Neural progenitor cell (in vitro differentiated cells): ENCODE data around the gene NDST1. TPM values are rescaled to one million over a fixed set of nuclear protein-coding genes. Genes with fewer than 3 reads are reported as not detected.

Experiments used
- DNase-seq: peaks from one replicate; pipeline ENCODE4 v3.0.0-alpha.2; 2016; ENCODE audit warnings: low spot score
- H2AFZ ChIP-seq: fragments of 200-600 bp; sonication (generic); replicated peaks from 2 replicates; pipeline ENCODE4 v1.6.1; 2016; ENCODE audit warnings: antibody characterized with exemption
- H3F3A ChIP-seq: fragments of 200-600 bp; sonication (generic); 2 replicates; pipeline ENCODE4 v1.6.1; 2016; ENCODE audit warnings: antibody characterized with exemption, low read depth
- H3K27ac ChIP-seq: fragments of 200-600 bp; sonication (generic); 2 replicates; pipeline ENCODE4 v1.5.1; 2016; ENCODE audit warnings: mild to moderate bottlenecking
- H3K27me3 ChIP-seq: fragments of 200-600 bp; sonication (generic); 2 replicates; pipeline ENCODE4 v1.6.1; 2016; ENCODE audit warnings: mild to moderate bottlenecking, moderate library complexity
- H3K36me3 ChIP-seq: fragments of 200-600 bp; sonication (generic); 2 replicates; pipeline ENCODE4 v1.5.1; 2016
- H3K4me1 ChIP-seq: fragments of 200-600 bp; sonication (generic); 2 replicates; pipeline ENCODE4 v1.6.1; 2016; ENCODE audit warnings: mixed run types
- H3K4me2 ChIP-seq: fragments of 200-600 bp; sonication (generic); 2 replicates; pipeline ENCODE4 v1.6.1; 2016
- H3K4me3 ChIP-seq: fragments of 200-600 bp; sonication (generic); 2 replicates; pipeline ENCODE4 v1.5.1; 2016
- H3K79me2 ChIP-seq: fragments of 200-600 bp; sonication (generic); 2 replicates; pipeline ENCODE4 v1.6.1; 2016; ENCODE audit warnings: low read depth
- H3K9ac ChIP-seq: fragments of 200-600 bp; sonication (generic); 2 replicates; pipeline ENCODE4 v1.6.1; 2016
- H3K9me3 ChIP-seq: fragments of 200-600 bp; sonication (generic); 2 replicates; pipeline ENCODE4 v1.5.1; 2016; ENCODE audit warnings: low read depth
- H4K20me1 ChIP-seq: fragments of 200-600 bp; sonication (generic); 2 replicates; pipeline ENCODE4 v1.6.1; 2016; ENCODE audit warnings: low read depth
- H3K27ac Mint-ChIP-seq: 3 replicates; pipeline ENCODE4 v1.8.0; 2021; ENCODE audit warnings: mixed read lengths
- H3K27me3 Mint-ChIP-seq: 2 replicates; pipeline ENCODE4 v1.8.0; 2022; ENCODE audit warnings: low read depth, mild to moderate bottlenecking, inconsistent platforms, moderate library complexity, mixed read lengths; ENCODE audit not compliant: insufficient read depth
- H3K36me3 Mint-ChIP-seq: 3 replicates; pipeline ENCODE4 v1.8.0; 2021; ENCODE audit warnings: mixed read lengths
- H3K4me1 Mint-ChIP-seq: 3 replicates; pipeline ENCODE4 v1.8.0; 2021; ENCODE audit warnings: mixed read lengths
- H3K4me3 Mint-ChIP-seq: 3 replicates; pipeline ENCODE4 v1.8.0; 2021; ENCODE audit warnings: mild to moderate bottlenecking, moderate library complexity, mixed read lengths
- H3K9me3 Mint-ChIP-seq: 3 replicates; pipeline ENCODE4 v1.8.0; 2020; ENCODE audit warnings: mixed read lengths
- EZH2 ChIP-seq: fragments of 200-600 bp; sonication (generic); IDR thresholded peaks from 2 replicates; pipeline ENCODE4 v1.6.1; 2017; ENCODE audit warnings: antibody characterized with exemption, mild to moderate bottlenecking, moderate library complexity
- EZH2phosphoT487 ChIP-seq: fragments of 200-600 bp; sonication (generic); IDR thresholded peaks from 2 replicates; pipeline ENCODE4 v1.6.1; 2017; ENCODE audit warnings: antibody characterized with exemption
- total RNA-seq: library from RNA; depleted of rRNA; stranded (reverse); fragments of >200 nt; gene quantifications from 2 replicates; pipeline ENCODE4 v1.2.3, GENCODE V29; 2015; ENCODE audit warnings: low replicate concordance
- TF ChIP-seq, protein P1 (sequence below): fragments of 200-600 bp; sonication (generic); IDR thresholded peaks from 2 replicates; pipeline ENCODE4 v1.5.1; 2017; ENCODE audit warnings: antibody characterized with exemption, mild to moderate bottlenecking

The NDST1 gene
- total RNA-seq, 1 donor from 2014 or later = 22.9 TPM

DNA sequence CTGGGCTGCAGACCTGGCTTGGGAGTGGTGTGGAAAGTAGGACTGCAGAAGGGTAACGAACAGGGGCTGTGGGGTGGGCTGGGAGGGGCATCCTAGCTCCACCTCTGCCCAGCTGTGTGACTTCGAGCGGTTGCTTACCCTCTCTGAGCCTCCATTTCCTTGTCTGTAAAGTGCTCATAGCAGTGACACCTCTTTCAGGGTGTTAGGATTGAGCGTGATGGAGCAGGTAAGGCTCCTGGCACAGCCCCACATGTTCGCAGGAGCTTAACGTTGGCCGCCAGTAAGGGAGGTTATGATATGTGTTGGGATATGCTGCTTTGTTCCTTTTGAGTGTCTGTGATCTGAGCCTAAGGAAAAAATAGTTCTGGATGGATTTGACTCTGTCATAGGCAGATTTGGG is 2.1 kb downstream of the NDST1 start:
- H2AFZ ChIP-seq = no peak overlapping the region
- H3K79me2 ChIP-seq = peaks cover 100% of the 10 kb centered on the region
- H3K27ac Mint-ChIP-seq = peak overlapping the region; percentile 50
- no peak overlapping the region for H3K9ac ChIP-seq
- no peak for TF ChIP-seq EZH2
- no peaks in the 10 kb centered on the region for H3K36me3 ChIP-seq
- H3K27me3 ChIP-seq = no peaks in the 10 kb centered on the region
- H3K4me3 Mint-ChIP-seq = no peak overlapping the region
- no peaks in the 10 kb centered on the region for H3K36me3 Mint-ChIP-seq
- peak overlapping the region; percentile 44 for H3K27ac ChIP-seq
- H3K4me3 ChIP-seq = no peak overlapping the region
- no peaks in the 10 kb centered on the region for H3K9me3 ChIP-seq
- peaks cover 91% of the 10 kb centered on the region for H4K20me1 ChIP-seq
- DNase-seq = no peak
- no peaks in the 10 kb centered on the region for H3K9me3 Mint-ChIP-seq
- H3K4me1 Mint-ChIP-seq = peaks cover 63% of the 10 kb centered on the region
- peak overlapping the region; percentile 54 for H3K4me2 ChIP-seq
- peaks cover 40% of the 10 kb centered on the region for H3F3A ChIP-seq
- H3K27me3 Mint-ChIP-seq = peaks cover 5% of the 10 kb centered on the region
- H3K4me1 ChIP-seq = peaks cover 52% of the 10 kb centered on the region

DNA sequence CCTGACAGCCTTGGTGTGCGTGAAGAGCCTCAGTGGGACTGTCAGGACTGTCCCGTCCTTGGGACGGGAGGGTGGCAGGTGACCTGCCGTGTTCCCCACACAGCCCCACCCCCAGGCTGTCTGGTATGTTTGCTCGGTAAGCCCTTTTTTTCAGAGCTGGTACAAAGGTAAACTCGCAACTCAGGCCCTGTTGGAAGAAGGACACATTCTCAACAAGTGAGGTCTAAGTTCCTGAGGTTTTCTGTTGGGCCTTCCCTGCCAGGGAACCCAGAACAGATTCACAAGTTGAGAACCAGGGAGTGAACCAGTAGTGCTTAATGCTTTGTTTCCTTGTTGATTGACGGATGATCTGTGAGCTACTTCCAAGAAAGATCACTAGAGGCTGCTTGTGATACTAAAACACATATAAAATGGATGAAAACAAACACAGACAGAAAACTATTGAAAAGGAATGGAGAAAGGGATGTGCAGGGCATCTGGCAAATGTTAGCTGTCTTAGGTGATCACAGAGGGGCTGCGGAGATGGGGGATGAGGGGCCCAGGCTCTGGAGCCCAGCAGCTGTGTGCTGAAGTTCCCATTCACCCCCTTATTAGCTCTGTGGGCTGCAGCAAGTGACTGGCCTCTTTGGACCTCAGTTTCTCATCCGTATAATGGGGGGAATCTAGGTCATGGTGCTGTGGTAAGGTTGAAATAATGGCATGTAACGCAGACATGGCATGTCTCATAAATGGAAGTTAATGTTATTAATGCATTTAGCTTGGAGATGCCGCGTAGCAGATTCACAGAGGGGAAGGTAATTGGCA is 2.7 kb downstream of the NDST1 start:
- H3K9ac ChIP-seq = no peak overlapping the region
- peaks cover 68% of the 10 kb centered on the region for H3K4me1 Mint-ChIP-seq
- no peaks in the 10 kb centered on the region for H3K9me3 ChIP-seq
- H3K27ac Mint-ChIP-seq = peak overlapping the region; percentile 50
- H3F3A ChIP-seq = peaks cover 40% of the 10 kb centered on the region
- H3K27me3 Mint-ChIP-seq = peaks cover 5% of the 10 kb centered on the region
- peak overlapping the region; percentile 72 for H3K4me3 Mint-ChIP-seq
- H3K79me2 ChIP-seq = peaks cover 100% of the 10 kb centered on the region
- H2AFZ ChIP-seq = no peak overlapping the region
- no peak overlapping the region for H3K4me3 ChIP-seq
- peak overlapping the region; percentile 54 for H3K4me2 ChIP-seq
- no peaks in the 10 kb centered on the region for H3K36me3 ChIP-seq
- no peaks in the 10 kb centered on the region for H3K9me3 Mint-ChIP-seq
- TF ChIP-seq EZH2 (no peak), EZH2phosphoT487 (no peak)
- TF ChIP-seq, protein P1, sequence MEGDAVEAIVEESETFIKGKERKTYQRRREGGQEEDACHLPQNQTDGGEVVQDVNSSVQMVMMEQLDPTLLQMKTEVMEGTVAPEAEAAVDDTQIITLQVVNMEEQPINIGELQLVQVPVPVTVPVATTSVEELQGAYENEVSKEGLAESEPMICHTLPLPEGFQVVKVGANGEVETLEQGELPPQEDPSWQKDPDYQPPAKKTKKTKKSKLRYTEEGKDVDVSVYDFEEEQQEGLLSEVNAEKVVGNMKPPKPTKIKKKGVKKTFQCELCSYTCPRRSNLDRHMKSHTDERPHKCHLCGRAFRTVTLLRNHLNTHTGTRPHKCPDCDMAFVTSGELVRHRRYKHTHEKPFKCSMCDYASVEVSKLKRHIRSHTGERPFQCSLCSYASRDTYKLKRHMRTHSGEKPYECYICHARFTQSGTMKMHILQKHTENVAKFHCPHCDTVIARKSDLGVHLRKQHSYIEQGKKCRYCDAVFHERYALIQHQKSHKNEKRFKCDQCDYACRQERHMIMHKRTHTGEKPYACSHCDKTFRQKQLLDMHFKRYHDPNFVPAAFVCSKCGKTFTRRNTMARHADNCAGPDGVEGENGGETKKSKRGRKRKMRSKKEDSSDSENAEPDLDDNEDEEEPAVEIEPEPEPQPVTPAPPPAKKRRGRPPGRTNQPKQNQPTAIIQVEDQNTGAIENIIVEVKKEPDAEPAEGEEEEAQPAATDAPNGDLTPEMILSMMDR = no peak
- H4K20me1 ChIP-seq = peaks cover 91% of the 10 kb centered on the region
- no peak for DNase-seq
- peaks cover 50% of the 10 kb centered on the region for H3K4me1 ChIP-seq
- H3K36me3 Mint-ChIP-seq = no peaks in the 10 kb centered on the region
- H3K27me3 ChIP-seq = no peaks in the 10 kb centered on the region
- H3K27ac ChIP-seq = peak overlapping the region; percentile 44

DNA sequence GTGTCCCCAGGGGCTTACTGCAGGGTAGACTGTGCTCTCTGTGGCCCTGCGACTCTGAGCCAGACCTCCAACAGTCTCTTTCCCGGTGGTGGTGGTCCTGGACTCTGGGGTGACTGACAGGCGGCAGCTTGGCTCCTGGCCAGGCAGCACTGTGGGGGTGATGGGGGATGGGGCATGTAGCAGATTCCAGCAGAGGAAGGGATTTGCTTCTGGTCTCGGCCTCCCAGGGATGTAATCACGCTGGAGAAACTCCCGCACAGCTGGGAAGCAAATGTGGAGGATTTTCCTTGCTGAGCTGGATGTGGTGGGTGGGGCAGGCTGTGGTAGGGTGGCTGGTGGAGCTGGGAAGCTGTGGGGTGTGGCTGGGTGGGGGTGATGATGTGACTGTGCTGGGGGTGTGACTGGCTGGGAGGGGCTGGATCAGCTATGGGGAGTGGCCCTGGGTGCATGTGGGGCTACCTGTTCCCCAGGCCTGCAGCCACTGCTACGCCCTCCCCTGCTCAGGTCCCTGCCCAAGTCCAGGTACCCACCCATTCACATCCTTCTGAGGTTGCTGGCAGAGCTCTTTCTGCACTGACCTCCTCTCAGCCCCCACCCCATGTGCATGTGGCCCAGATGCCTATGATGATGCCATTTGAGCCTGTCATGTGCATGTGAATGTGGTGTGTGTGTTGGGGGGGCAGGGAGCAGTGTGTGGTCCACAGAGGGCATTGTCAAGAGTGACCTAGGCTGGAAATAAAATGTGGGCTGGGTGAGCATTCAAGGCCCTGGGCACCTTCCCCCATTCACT is 3.8 kb downstream of the NDST1 start:
- no peak overlapping the region for H3K4me3 Mint-ChIP-seq
- Histone ChIP-seq H3F3A (peaks cover 40% of the 10 kb centered on the region), H3K36me3 (no peaks in the 10 kb centered on the region), H2AFZ (no peak overlapping the region), H3K27ac (peak overlapping the region; percentile 23), H3K9ac (no peak overlapping the region), H3K9me3 (no peaks in the 10 kb centered on the region), H3K4me3 (no peak overlapping the region), H3K79me2 (peaks cover 99% of the 10 kb centered on the region), H3K27me3 (no peaks in the 10 kb centered on the region), H4K20me1 (peaks cover 80% of the 10 kb centered on the region), H3K4me2 (peak overlapping the region; percentile 54), H3K4me1 (peaks cover 39% of the 10 kb centered on the region)
- H3K4me1 Mint-ChIP-seq = peaks cover 71% of the 10 kb centered on the region
- H3K27me3 Mint-ChIP-seq = peaks cover 5% of the 10 kb centered on the region
- H3K36me3 Mint-ChIP-seq = no peaks in the 10 kb centered on the region
- H3K27ac Mint-ChIP-seq = no peak overlapping the region
- DNase-seq = peak; percentile 80
- H3K9me3 Mint-ChIP-seq = no peaks in the 10 kb centered on the region
- TF ChIP-seq, protein P1 = no peak
- TF ChIP-seq EZH2phosphoT487 (no peak), EZH2 (no peak)
